C4-2B (cell line): ENCODE measurements around the gene CD200R1.

Experiments
- H3K27ac ChIP-seq: fragments of 450-650 bp; 2 replicates; pipeline ENCODE4 v1.5.1; 2017
- CTCF ChIP-seq: fragments of 450-650 bp; conservative IDR thresholded peaks from 2 replicates; pipeline ENCODE4 v1.5.1; 2017; ENCODE audit warnings: mild to moderate bottlenecking
- ZFX ChIP-seq: fragments of 450-650 bp; IDR thresholded peaks from 2 replicates; pipeline ENCODE4 v1.6.1; 2017

The CD200R1 gene

DNA sequence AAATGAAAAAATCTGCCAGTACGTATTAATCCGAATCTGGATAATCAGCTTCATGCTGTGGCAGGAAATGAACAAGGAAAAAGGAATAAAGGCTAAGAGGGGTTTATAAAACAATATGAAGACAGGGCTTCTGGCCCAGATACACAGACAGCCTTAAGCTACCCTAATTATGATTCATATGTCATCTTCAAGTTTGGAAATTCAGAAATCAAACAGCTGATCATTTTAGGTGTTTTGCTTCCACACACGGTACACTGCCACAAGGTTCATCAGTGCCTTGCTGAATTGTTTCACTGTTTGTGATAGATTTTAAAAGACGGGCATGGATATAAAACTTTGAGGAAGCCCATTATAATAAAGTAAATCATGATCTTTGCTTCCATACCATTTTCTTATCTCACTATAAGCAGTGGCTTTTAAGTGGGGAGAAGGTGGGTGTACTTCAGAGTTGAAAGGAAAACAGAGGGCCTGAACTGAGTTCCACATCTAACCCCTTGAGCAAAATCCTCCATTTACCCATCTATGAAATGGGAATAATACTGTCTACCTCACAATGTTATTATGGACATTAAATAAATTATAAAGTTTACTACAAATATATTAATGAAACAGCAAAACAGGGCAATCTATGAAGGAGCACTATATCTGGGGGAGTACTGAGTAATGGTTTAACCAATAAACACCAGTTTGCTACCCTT, 31.6 kb upstream of the CD200R1 start:
- no peak overlapping the region for H3K27ac ChIP-seq
- no peak for TF ChIP-seq CTCF
- no peak for TF ChIP-seq ZFX

- no peak overlapping the region for H3K27ac ChIP-seq
- TF ChIP-seq ZFX (no peak), CTCF (no peak)
Measured at GRCh38 chr3:113005611-113006010, 30.7 kb upstream of the CD200R1 start.

DNA sequence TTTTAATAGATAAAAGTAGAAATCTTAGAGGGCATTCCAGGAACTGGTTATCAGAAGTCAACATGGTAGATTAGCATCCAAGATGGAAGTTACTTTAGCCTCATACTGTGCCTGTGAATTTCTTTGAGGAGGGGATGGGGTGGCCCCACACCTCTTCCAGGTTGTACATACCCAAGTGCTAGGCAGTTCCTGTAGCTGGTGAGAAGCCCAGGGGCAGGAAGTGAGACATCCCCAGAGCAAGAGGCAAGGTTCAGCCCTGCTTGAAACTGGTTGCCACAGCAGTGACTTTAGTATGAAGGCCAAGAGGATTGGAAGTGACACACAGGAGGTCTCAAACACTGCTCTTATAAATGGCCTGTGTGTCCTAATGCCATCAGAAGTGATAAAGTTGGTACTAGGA, 27.8 kb upstream of the CD200R1 start:
- no peak overlapping the region for H3K27ac ChIP-seq
- TF ChIP-seq ZFX: no peak
- TF ChIP-seq CTCF: no peak

DNA sequence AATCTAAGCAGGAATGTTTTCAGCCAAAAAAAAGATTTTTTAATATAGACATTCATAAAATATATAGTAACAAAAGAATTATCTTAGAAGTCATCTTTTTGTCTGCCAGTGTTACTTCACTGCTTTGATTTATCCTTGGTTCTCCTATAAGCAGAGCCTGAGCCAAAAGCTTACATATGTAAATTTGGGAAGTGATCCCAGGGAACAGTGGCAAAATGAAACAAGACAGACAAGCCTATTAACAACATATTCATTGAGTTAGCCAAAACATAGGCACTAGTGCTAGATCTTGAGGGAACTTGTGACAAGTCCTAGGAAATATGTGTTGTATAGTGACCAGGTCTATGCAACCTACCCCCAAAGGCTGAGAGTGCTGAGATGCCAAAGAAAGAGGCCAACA, 27.1 kb upstream of the CD200R1 start:
- TF ChIP-seq CTCF: no peak
- no peak for TF ChIP-seq ZFX
- H3K27ac ChIP-seq: no peak overlapping the region

DNA sequence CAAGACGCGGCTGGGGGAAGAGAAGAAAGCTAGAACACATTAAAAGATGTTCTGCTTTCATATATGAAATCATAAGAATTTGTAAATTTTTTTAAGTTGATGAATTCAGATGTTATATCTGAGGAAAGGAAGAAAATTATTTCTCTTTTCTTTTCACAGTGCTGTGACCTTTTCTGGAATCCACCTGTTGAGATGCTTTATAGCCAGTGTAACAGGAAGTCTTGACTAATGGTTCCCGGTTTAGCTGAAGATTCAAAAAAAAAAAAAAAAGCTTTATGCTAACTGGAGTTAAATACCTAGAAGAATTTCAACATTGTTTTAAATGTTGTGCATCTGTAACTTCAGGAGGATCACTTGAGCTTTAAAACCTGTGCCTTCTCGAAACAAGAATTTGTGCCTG, 25.8 kb upstream of the CD200R1 start:
- H3K27ac ChIP-seq: no peak overlapping the region
- TF ChIP-seq ZFX (no peak), CTCF (no peak)

- H3K27ac ChIP-seq: no peak overlapping the region
- TF ChIP-seq ZFX: no peak
- TF ChIP-seq CTCF: no peak
Measured at GRCh38 chr3:112995800-112996199, 20.9 kb upstream of the CD200R1 start.

- H3K27ac ChIP-seq: peak within 1 kb of the TSS; percentile 88
- TF ChIP-seq CTCF (no peak), ZFX (no peak)
Measured at GRCh38 chr3:112990672-112991602, 16.0 kb upstream of the CD200R1 start, which contains the start of gene GTPBP8. Gene GTPBP8, plus strand, starts transcription at chr3:112990984. Its CDS starts 16 bp downstream, at chr3:112991000.
